ENCODE measurements around the gene FAU. TPM values are rescaled to one million over a fixed set of nuclear protein-coding genes. Genes with fewer than 3 reads are reported as not detected.
A peak's percentile ranks its signal among the peaks of the same experiment; 100 is the strongest.

FAU gene
- total RNA-seq, 1 donor, result 239 TPM

GRCh38 chr11:65083834-65084597 lies 37.9 kb downstream of the FAU start, which contains the start of the genes CDCA5 and ZFPL1:
Gene CDCA5 (minus strand): TSS chr11:65084040. CDS start chr11:65083978, 62 bp downstream.
Gene ZFPL1 (plus strand): TSS chr11:65084222. CDS start chr11:65084699, 477 bp downstream.
- peak within 1 kb of the TSS; percentile 95 for H3K4me3 ChIP-seq (ENCODE audit: low read depth, low read length)
- DNase-seq (ENCODE audit: low read depth), result peak; percentile 95
- TF ChIP-seq CTCF (IDR thresholded peaks at IDR 0.05; ENCODE audit: insufficient read depth, low read length), result no peak

GRCh38 chr11:65083134-65083833 lies 38.6 kb downstream of the FAU start:
- no peak for DNase-seq (ENCODE audit: low read depth)
- H3K4me3 ChIP-seq (ENCODE audit: low read depth, low read length), result peak overlapping the region; percentile 95
- TF ChIP-seq CTCF (IDR thresholded peaks at IDR 0.05; ENCODE audit: insufficient read depth, low read length), result no peak

- no peak for DNase-seq (ENCODE audit: low read depth)
- no peak overlapping the region for H3K4me3 ChIP-seq (ENCODE audit: low read depth, low read length)
- TF ChIP-seq CTCF (IDR thresholded peaks at IDR 0.05; ENCODE audit: insufficient read depth, low read length), result no peak
Measured at GRCh38 chr11:65078786-65079342, 43.1 kb downstream of the FAU start.

GRCh38 chr11:65078151-65078550 lies 43.8 kb downstream of the FAU start:
- no peak overlapping the region for H3K4me3 ChIP-seq (ENCODE audit: low read depth, low read length)
- DNase-seq (ENCODE audit: low read depth), result peak; percentile 28

GRCh38 chr11:65077451-65077850 lies 44.5 kb downstream of the FAU start:
- H3K4me3 ChIP-seq (ENCODE audit: low read depth, low read length), result no peak overlapping the region
- no peak for TF ChIP-seq CTCF (IDR thresholded peaks at IDR 0.05; ENCODE audit: insufficient read depth, low read length)
- no peak for DNase-seq (ENCODE audit: low read depth)

More at GRCh38 chr11:65078151-65078550, 43.8 kb downstream of the FAU start:
- TF ChIP-seq CTCF (IDR thresholded peaks at IDR 0.05; ENCODE audit: insufficient read depth, low read length), result peak; percentile 59

GRCh38 chr11:65072631-65072966 lies 49.3 kb downstream of the FAU start:
- no peak overlapping the region for H3K4me3 ChIP-seq (ENCODE audit: low read depth, low read length)
- DNase-seq (ENCODE audit: low read depth), result no peak
- no peak for TF ChIP-seq CTCF (IDR thresholded peaks at IDR 0.05; ENCODE audit: insufficient read depth, low read length)

Data from fibroblast of the aortic adventitia (primary cell).